WTC11 (cell line): ENCODE data around the gene ARHGAP45. TPM values are rescaled to one million over a fixed set of nuclear protein-coding genes. Genes with fewer than 3 reads are reported as not detected.

ENCODE experiments used
- AR ChIP-seq: fragments of 250-450 bp; sonication (Bioruptor Pico); IDR thresholded peaks from 2 replicates; pipeline ENCODE4 v1.9.0; 2021; ENCODE audit warnings: mild to moderate bottlenecking
- ARID4B ChIP-seq: sonication (generic); formaldehyde crosslinking; IDR thresholded peaks from 2 replicates; pipeline ENCODE4 v1.8.0; 2023; ENCODE audit warnings: missing genetic modification reagents, mild to moderate bottlenecking, borderline replicate concordance
- CBFB ChIP-seq: sonication (generic); formaldehyde crosslinking; IDR thresholded peaks from 2 replicates; pipeline ENCODE4 v1.8.1; 2022; ENCODE audit warnings: mild to moderate bottlenecking, low read depth, missing genetic modification reagents
- E2F4 ChIP-seq: sonication (generic); formaldehyde crosslinking; IDR thresholded peaks from 2 replicates; pipeline ENCODE4 v1.8.1; 2022; ENCODE audit warnings: low read depth, mild to moderate bottlenecking, moderate library complexity, missing genetic modification reagents, borderline replicate concordance
- ELF4 ChIP-seq: sonication (generic); formaldehyde crosslinking; IDR thresholded peaks from 2 replicates; pipeline ENCODE4 v1.8.1; 2022; ENCODE audit warnings: low read depth, mild to moderate bottlenecking, moderate library complexity, missing genetic modification reagents
- ESRRA ChIP-seq: sonication (generic); formaldehyde crosslinking; IDR thresholded peaks from 2 replicates; pipeline ENCODE4 v1.8.1; 2022; ENCODE audit warnings: mild to moderate bottlenecking, missing genetic modification reagents, borderline replicate concordance
- ETV6 ChIP-seq: sonication (generic); formaldehyde crosslinking; IDR thresholded peaks from 2 replicates; pipeline ENCODE4 v1.8.1; 2022; ENCODE audit warnings: mild to moderate bottlenecking, missing genetic modification reagents
- FOXP4 ChIP-seq: sonication (generic); formaldehyde crosslinking; IDR thresholded peaks from 2 replicates; pipeline ENCODE4 v1.8.0; 2022; ENCODE audit warnings: mild to moderate bottlenecking, missing genetic modification reagents
- IRF1 ChIP-seq: sonication (generic); formaldehyde crosslinking; IDR thresholded peaks from 2 replicates; pipeline ENCODE4 v1.8.0; 2023; ENCODE audit warnings: missing genetic modification reagents
- MYBL2 ChIP-seq: sonication (generic); formaldehyde crosslinking; IDR thresholded peaks from 2 replicates; pipeline ENCODE4 v1.8.1; 2023; ENCODE audit warnings: mild to moderate bottlenecking, moderate library complexity, missing genetic modification reagents
- NR1H2 ChIP-seq: sonication (generic); formaldehyde crosslinking; IDR thresholded peaks from 2 replicates; pipeline ENCODE4 v1.9.0; 2021; ENCODE audit warnings: mild to moderate bottlenecking, moderate library complexity, missing genetic modification reagents
- SMAD4 ChIP-seq: sonication (generic); formaldehyde crosslinking; IDR thresholded peaks from 2 replicates; pipeline ENCODE4 v1.8.0; 2022; ENCODE audit warnings: mild to moderate bottlenecking, missing genetic modification reagents
- SP1 ChIP-seq: sonication (generic); formaldehyde crosslinking; conservative IDR thresholded peaks from 2 replicates; pipeline ENCODE4 v1.8.1; 2022; ENCODE audit warnings: missing genetic modification reagents
- TP53 ChIP-seq: sonication (generic); formaldehyde crosslinking; IDR thresholded peaks from 2 replicates; pipeline ENCODE4 v1.8.1; 2023; ENCODE audit warnings: mild to moderate bottlenecking, missing genetic modification reagents
- ZBTB21 ChIP-seq: sonication (generic); formaldehyde crosslinking; IDR thresholded peaks from 2 replicates; pipeline ENCODE4 v1.8.1; 2023; ENCODE audit warnings: mild to moderate bottlenecking, missing genetic modification reagents, borderline replicate concordance
- ZNF232 ChIP-seq: sonication (generic); formaldehyde crosslinking; IDR thresholded peaks from 2 replicates; pipeline ENCODE4 v1.8.0; 2022; ENCODE audit warnings: mild to moderate bottlenecking, missing genetic modification reagents
- ZNF263 ChIP-seq: sonication (generic); formaldehyde crosslinking; IDR thresholded peaks from 2 replicates; pipeline ENCODE4 v1.8.1; 2022; ENCODE audit warnings: low read depth, mild to moderate bottlenecking, moderate library complexity, missing genetic modification reagents
- ZNF317 ChIP-seq: sonication (generic); formaldehyde crosslinking; IDR thresholded peaks from 2 replicates; pipeline ENCODE4 v1.8.1; 2023; ENCODE audit warnings: low read depth, mild to moderate bottlenecking, moderate library complexity, missing genetic modification reagents, borderline replicate concordance
- ZNF425 ChIP-seq: fragments of 250-450 bp; sonication (Bioruptor Pico); conservative IDR thresholded peaks from 2 replicates; pipeline ENCODE4 v1.9.0; 2021; ENCODE audit warnings: mild to moderate bottlenecking
- total RNA-seq: library from RNA; stranded (reverse); gene quantifications from 3 replicates; pipeline ENCODE4 v1.2.3, GENCODE V29; 2021

The ARHGAP45 gene
- total RNA-seq, 1 experiment from 2014 or later: 40.9 TPM

- TF ChIP-seq ZNF425 (CRISPR knock-in tag): no peak
- TF ChIP-seq AR (CRISPR knock-in tag): no peak
- TF ChIP-seq NR1H2 (CRISPR knock-in tag): no peak
- no peak for TF ChIP-seq ZNF232 (CRISPR knock-in tag)
- no peak for TF ChIP-seq E2F4 (CRISPR knock-in tag)
- 0 out of 2 replicates have a peak, but pooled peaks have one; percentile 4 for TF ChIP-seq MYBL2 (CRISPR knock-in tag)
- no peak; the same call in 1 of the 2 replicates for TF ChIP-seq FOXP4 (CRISPR knock-in tag)
- TF ChIP-seq TP53 (CRISPR knock-in tag): no peak
- no peak for TF ChIP-seq ZNF263 (CRISPR knock-in tag)
- no peak for TF ChIP-seq CBFB (CRISPR knock-in tag)
- TF ChIP-seq SP1 (CRISPR knock-in tag): no peak
- TF ChIP-seq ARID4B (CRISPR knock-in tag): 0 out of 2 replicates have a peak, but pooled peaks have one; percentile 19
- TF ChIP-seq ETV6 (CRISPR knock-in tag): no peak
- TF ChIP-seq ESRRA (CRISPR knock-in tag): no peak
- no peak for TF ChIP-seq ELF4 (CRISPR knock-in tag)
- TF ChIP-seq ZBTB21 (CRISPR knock-in tag): no peak
- no peak for TF ChIP-seq ZNF317 (CRISPR knock-in tag)
- no peak for TF ChIP-seq SMAD4 (CRISPR knock-in tag)
- TF ChIP-seq IRF1 (CRISPR knock-in tag): no peak
These were observed 46.7 kb upstream of the ARHGAP45 start (continued) for GRCh38 chr19:1019980-1020867.
